ENCODE data around the gene SMARCB1. TPM values are rescaled to one million over a fixed set of nuclear protein-coding genes. Genes with fewer than 3 reads are reported as not detected.
A peak's percentile ranks its signal among the peaks of the same experiment; 100 is the strongest.

Gene SMARCB1
- total RNA-seq, 2 donors from 2014 or later, result 42.6 to 45.8 TPM

DNA sequence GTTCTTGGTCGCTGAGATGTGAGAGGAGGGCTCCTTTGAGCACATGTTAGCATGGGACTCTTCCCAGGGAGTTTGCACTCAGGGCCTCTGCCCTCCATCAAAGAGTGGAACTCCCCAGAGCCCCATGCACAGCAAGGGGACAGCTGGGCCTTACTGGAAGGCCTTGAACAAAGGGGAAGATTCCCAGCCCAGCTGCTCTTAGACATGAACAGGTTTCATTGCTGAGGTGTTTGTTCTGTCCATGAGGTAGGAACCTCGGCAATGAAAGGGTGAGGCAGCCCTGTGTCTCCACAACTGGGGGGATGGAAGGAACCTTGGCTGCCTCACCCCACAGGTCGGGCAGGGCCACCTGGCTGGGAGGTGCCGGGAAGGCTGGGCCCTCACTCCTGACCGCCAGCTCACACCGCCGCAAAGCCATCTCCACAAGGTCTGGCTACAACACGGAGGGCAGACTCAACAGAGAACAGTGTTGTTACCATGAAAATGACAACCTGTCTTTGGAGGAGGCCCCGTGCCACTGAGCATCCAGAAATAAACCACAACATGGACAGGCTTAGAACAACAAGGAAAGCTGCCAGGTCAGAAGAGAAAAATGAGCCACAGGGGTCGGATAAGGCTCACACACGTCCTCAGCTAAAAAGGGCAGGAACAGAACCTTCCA is 48.8 kb downstream of the SMARCB1 start:
- intact Hi-C loops (cut with DNase I), result loop anchor here in 1 of 2 donors (5.0 kb wide), 1 partner anchor 68 kb away; the partner anchor contains the start of gene CHCHD10

DNA sequence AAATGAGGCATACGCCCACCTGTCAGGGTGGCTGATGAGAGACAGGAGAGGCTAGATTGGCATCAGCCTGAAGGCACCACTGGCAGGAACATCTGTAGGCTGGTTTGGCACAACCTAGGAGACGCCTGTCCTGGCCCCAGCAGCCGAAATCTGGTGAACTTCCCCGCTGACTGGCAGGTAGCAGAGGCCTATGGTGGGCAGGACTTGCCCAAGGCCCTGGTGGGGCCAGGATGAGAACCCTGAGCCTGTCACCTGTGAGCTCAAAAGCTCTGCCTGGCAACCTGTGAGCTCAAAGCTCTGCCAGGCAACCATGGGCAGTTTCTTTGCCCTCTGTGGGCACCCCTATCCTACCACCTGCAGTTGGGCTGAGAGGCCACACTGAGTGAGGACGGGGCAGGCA is 49.5 kb downstream of the SMARCB1 start:
- DNase-seq (ENCODE audit: low spot score), result peak; percentile 45
- intact Hi-C loops (cut with DNase I), result loop anchor here in 1 of 2 donors (5.0 kb wide), 1 partner anchor 69 kb away; the partner anchor contains the start of gene CHCHD10

More for the DNA sequence above, 48.8 kb downstream of the SMARCB1 start:
- peak; percentile 58 for DNase-seq (ENCODE audit: low spot score)

DNA sequence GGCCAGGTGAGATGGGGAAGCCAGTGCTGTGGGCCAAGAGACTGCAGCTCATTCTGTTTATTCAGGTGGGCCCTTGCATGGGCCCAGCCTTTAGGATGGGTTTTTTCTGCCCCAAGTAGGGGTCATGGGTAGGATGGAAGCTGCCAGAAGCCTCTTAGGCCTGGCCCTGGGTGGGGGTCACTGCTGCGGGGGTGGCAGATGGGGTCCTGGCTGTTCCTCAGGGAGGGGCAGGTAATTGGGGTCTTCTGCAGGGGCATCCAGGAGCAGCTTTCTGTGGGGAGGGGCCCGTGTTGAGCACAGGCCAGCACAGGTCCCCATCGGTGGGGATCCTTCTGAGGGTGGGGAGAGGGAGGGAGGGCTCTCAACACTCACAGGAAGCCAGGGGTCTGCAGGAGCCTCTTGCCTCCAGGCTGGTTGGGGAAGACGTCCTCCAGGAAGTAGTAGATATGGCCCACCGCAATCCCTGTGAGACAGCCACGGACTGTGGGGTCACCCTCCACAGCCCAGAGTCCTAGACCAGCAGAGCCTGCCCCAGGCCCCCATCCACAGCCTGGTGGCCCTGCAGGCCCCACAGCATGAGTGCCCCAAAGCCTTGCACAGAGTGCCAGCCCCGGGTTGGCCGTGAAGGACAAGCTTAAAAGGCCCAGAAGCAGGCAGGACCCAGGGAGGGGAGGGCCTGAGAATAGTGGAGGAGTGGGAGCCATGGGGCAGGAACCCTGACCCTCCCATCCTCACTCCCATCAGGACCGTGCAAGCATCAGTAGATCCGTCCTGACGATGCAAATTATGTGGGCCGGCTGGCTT is 50.1 kb downstream of the SMARCB1 start:
- peak; percentile 62 for DNase-seq (ENCODE audit: low spot score)
- intact Hi-C loops (cut with DNase I), result loop anchor here in 1 of 2 donors (5.0 kb wide), 1 partner anchor 70 kb away; the partner anchor contains the start of gene CHCHD10

DNA sequence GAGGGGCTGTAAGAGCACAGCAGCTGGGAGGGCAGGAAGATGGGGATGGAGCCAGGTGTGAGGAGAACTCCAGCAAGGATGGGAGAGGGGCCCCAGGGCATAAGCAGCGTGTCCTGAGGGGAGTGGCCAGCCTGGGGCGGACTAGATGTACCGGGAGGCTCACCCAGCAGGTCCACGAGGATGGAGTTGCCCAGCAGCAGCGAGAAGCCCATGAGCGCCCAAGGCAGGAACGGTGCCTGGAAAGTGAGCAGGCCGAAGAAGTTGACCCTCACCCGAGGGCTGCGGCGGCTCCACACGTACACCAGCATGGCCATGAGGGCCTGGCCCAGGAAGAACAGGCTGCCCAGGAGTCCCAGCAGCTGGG is 50.7 kb downstream of the SMARCB1 start:
- intact Hi-C loops (cut with DNase I), result loop anchor here in 1 of 2 donors (5.0 kb wide), 1 partner anchor 70 kb away; the partner anchor contains the start of gene CHCHD10
- DNase-seq (ENCODE audit: low spot score), result peak; percentile 76

DNA sequence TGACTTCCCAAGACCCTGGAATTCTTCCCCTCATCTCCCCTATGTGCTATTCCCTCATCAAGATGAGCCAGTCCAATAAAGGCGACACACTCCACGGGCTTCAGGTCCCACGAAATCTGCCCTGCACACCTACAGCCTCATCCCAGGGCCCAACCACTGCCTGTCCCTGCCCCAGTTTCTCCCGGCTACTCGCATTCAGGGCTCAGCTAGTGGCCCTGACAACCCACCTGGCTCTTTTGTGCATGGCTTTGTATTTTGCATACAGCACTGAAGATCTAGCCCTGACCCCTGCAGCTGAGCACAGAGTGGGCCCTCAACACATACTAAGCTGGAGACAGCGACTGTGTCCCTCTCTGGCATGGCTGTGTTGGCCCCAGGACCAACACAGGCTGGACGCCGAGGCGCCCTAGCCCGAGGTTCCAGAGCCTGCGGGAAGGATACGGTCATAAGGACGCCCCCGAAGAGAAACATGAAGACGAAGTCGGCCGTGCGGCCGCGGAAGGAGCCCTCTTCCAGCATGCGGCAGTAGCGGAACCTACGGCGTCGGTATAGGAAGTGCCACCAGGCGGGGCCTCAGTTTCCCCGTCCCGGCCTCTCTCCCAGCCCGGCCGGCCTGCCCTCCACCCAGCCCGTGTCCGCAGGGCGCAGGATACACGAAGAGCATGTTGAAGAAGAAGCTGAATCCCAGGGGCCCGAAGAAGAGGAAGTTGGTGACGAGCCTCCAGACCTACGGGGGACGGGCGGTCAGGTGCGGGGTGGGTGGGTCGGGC is 51.3 kb downstream of the SMARCB1 start:
- intact Hi-C loops (cut with DNase I), result loop anchor here in 1 of 2 donors (5.0 kb wide), 1 partner anchor 71 kb away; the partner anchor contains the start of gene CHCHD10
- peak; percentile 72 for DNase-seq (ENCODE audit: low spot score)

DNA sequence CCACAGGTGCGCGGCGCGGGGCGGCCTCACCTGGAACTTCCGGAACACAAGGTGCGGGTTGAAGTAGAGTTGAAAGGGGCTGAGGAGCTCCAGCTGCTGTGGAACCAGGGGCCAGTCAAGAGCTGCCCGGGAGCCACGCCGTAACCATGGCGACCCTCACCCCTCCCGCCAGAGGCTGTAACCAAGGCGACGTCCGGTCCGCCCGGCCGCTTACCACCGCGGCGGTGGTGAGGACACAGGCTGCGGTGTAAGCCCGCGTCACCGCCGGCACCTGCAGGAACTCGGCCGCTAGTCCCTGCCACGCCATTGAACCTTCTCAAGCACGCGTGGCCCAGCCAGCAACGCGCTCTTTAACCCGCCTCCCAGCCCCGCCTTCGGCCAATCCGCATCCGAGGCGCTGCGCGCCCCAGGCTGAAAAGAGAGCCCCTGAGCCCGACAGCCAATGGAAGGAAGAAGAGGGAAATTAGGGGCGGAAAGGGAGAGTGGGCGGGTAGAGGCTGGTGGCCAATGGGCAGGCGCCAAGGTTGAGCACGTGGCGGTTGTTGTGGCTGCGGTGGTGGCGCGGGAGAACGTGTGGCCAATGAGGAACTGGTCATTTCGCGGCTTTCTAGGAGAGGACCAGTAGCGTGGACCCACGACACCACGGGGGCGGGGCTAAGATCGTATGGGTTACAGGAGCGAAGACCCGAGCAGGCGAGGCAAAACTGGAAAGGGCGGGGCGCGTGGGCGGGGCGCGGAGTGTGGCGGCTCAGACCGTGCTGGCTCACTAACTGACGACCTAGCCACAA is 52.1 kb downstream of the SMARCB1 start, which contains the start of gene DERL3:
TSS of gene DERL3 (minus strand) at position 326 of the 788 bp plus-strand sequence. CDS start at position 307, 19 bp downstream.
- peak; percentile 99 for DNase-seq (ENCODE audit: low spot score)
- intact Hi-C loops (cut with DNase I), result loop anchor here in 1 of 2 donors (5.0 kb wide), 1 partner anchor 72 kb away; the partner anchor contains the start of gene CHCHD10

DNA sequence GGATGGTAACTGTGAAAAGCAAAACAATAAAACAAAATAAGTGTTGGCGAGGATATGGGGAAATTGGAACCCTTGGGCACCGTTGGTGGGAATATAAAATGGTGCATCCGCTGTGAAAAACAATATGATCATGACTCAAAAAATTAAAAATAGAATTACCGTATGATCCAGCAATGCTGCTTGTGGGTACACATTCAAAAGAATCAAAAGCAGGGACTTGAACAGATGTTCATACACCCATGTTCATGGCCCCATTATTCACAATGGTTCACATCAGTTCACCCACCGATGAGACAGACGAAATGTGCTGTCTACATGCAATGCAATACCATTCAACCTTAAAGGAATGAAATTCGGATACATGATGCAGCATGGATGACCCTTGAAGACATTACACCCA is 53.3 kb downstream of the SMARCB1 start:
- no peak for DNase-seq (ENCODE audit: low spot score)
- intact Hi-C loops (cut with DNase I), result no loop called here

DNA sequence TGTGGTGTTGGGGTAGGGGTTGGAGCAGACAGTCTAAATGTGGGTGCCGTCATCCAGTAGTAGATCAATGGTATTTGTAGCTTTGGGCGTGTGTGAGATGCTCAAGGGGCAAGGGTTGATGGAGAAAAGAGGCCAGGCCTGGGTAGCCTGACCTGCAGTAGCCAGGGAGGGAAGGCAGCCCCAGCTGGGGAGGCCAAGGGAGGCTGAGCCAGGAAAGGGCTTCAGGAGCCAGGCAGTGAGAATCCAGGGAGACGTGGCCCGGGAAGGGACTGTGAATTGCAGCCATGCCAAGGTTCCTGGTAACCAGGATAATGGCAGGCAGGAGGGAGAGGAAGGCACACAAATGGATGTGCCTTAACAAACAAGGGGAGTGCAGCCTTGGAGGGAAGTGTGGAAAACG is 54.5 kb downstream of the SMARCB1 start:
- no peak for DNase-seq (ENCODE audit: low spot score)
- intact Hi-C loops (cut with DNase I), result no loop called here

DNA sequence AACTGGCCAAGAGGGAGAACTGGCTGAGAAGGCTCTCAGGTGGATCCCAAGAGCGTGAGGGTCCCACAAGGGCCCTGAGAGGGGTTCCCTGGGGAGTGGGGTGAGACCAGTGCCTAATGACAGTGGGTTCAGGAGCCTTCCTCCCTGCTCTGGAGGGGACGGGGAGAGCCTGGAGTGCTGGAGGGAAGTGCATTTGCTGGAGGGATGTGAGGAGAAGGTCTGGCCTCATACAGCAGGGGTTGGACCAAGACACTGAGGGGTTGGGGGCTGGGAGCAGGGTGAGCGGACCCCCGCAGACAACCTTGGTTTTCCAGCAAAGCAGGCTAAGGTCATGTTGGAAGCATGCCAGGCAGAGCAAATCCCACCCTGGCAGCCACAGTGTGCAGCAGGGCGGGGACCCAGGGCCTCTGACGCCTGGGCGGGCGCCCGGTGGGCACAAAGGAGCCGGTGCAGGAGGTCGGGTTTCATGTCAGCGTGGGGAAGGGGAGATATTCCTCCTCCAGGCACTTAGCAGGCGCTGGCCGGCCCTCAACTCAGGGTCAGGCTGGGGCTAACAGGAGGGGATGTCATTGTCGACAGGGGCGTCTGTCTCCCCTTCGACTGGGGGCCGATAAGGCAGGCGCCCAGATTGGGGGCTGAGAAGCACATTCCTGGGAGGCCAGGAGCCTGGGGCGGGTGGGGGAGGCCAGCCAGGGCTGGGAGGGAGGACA is 55.1 kb downstream of the SMARCB1 start:
- intact Hi-C loops (cut with DNase I), result no loop called here

DNA sequence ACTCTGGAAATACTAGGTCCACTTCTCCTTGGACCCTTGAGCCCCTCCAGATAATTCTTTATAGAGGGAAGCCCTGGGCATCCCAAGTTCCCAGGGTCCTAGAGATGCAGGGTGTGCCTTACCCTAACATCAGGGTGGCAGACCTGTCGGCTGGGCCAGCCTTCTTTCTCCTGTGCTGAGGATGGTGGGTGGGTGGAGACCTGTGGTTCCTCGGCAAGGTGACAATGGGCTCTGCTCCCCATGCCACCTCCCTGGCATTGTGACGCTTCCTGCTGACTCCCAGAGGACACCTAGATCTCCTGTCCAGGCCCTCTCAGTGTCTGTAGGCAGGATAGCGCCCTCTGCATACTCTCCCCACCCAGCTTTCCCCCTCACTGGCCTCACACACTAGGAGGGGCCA is 55.8 kb downstream of the SMARCB1 start:
- DNase-seq (ENCODE audit: low spot score), result no peak
- intact Hi-C loops (cut with DNase I), result no loop called here

More for the DNA sequence above, 55.1 kb downstream of the SMARCB1 start:
- DNase-seq (ENCODE audit: low spot score), result no peak

DNA sequence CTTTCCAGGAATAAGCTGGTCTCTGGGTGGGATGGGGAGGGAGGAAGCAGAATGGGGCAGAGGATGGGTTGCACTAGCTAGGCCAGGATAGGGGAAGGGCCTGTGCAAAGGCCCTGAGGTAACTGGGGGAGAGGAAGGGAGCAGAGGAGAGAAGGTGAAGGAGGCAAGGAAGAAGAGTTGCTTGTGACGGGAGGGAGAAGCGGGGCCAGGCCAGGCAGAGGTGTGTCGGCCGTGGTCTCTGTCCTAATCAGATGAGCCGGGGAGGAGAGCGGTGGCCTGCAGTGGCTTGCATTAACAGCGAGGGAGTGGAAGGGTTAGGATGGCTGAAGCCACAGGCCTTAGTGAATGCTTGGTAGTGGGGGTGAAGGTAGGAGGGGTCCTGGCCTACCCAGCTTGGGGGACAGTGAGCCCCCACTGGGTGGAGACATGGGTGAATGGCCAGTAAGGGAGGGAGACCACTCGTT is 58.0 kb downstream of the SMARCB1 start:
- DNase-seq (ENCODE audit: low spot score), result no peak
- intact Hi-C loops (cut with DNase I), result loop anchor here in 1 of 2 donors (5.0 kb wide), 2 partner anchors 62 to 77 kb away; partner anchors contain the start of gene CHCHD10

DNA sequence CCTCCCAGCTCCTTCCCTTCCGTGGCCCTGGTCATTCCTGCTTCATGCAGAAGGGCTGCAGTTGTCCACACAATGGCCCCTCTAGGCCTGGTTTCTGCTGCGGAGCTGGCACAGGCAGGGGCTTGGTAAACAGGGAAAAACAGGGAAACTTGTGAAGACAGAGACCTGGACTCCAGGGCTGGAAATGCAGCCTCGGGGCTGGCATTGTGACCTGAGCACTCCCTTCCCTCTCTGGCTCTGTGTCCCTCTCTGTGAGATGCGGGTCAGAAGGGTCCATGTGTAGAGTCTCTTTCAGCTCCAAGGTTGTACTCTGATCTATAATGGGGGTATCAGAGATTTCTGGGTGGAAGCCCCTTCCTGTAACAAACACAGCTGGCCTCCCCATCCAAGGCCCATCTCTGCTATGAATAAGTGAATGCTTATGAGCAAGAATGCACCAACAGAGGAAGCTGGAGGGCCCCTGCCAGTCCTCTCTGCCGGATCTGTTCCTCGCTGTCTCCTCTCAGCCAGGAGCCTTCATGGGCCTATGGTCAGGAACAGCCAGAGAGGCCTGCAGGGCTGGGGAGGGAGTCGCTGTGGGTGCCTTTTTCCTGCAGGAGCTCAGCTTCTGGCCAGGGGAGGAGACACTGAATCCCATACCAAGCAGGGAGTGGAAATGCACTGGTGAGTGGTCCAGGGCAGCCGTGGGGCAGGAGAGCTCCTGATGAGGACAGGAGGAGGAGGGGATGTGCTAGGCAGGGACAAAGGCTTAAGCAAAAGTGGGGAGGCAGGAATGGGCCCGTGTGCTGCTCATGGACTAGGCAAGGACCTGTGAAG is 58.7 kb downstream of the SMARCB1 start:
- intact Hi-C loops (cut with DNase I), result loop anchor here in 1 of 2 donors (5.0 kb wide), 2 partner anchors 63 to 78 kb away; partner anchors contain the start of gene CHCHD10
- DNase-seq (ENCODE audit: low spot score), result no peak

DNA sequence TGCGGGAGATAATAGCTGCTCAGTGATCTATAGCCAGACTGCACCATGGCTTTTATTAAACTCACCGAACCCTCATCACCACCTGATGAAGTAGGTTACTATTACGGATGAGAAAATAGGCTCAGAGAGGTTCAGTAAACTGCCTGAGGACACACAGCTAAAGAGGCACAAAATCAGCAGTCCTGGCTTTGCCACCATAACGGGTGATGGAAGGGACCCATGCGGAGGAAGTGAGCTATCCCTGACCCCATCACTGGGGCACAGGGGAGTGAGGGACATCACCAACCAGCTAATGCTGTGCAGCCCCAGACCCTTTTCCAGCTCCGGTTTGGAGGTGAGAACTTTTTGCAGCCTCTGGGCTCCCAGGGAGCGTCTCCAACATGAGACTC is 59.3 kb downstream of the SMARCB1 start:
- intact Hi-C loops (cut with DNase I), result loop anchor here in 1 of 2 donors (5.0 kb wide), 2 partner anchors 64 to 79 kb away; partner anchors contain the start of gene CHCHD10

DNA sequence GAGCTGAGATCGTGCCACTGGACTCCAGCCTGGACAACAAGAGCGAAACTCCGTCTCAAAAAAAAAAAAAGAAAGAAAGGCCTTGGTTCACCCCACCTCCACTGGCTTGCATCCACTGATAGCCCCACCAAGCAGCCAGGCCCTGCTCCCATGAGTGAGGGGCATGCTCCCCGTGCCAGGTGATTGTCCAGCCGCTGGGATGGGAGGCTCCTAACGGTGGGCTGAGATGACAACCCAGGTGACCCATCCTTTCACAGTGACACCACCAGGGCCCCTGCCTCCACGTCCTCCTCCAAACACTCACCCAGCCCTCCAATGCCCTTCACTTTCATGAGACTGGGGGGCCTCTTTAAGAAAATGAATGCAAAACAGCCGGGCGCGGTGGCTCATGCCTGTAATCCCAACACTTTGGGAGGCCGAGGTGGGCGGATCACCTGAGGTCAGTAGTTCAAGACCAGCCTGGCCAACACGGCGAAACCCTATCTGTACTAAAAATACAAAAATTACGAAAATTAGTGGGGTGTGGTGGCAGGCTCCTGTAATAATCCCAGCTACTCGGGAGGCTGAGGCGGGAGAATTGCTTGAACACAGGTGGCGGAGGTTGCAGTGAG is 60.6 kb downstream of the SMARCB1 start:
- intact Hi-C loops (cut with DNase I), result loop anchor here in 1 of 2 donors (5.0 kb wide), 2 partner anchors 65 to 80 kb away; partner anchors contain the start of gene CHCHD10
- DNase-seq (ENCODE audit: low spot score), result no peak

More for the DNA sequence above, 59.3 kb downstream of the SMARCB1 start:
- DNase-seq (ENCODE audit: low spot score), result no peak

DNA sequence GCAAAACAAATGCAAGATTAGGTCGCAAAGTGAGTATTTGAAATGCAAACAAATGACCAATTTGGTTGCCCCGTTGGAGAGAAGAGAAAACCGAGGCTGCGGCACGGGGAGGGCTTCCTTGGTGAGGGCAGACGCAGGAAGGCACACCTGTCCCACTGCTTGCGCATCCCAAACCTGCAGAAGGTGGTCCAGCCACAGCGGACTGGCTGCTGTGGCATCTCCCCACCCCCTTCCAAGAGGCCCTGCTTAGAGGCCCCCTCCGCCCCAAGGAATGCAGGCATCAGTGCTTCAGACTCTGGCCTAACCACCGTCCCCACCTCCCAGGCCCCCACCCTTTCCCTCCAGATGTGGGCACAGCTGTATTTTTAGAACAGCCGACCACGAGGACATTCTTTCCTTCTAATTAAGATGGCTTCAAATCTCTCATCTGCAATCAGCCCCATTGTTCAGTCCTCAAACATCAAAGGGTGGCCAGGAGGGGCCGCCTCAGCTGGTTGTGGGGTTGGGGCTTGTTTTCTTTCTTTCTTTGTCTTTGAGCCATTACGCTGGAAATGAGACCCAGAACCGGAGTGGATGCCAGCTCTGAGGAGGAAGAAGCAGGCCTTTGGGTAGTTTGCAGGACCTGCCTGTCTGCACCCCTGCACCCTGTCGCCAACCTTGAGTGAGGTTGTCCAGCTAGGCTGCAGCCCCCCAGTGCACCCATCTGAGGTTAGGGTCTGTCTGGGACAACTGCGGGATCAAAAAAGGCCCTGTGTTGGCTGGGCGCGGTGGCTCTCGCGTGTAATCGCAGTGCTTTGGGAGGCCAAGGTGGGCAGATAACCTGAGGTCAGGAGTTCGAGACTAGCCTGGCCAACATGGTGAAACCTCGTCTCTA is 61.5 kb downstream of the SMARCB1 start:
- intact Hi-C loops (cut with DNase I), result loop anchor here in 1 of 2 donors (5.0 kb wide), 2 partner anchors 66 to 81 kb away; partner anchors contain the start of gene CHCHD10
- no peak for DNase-seq (ENCODE audit: low spot score)
